Measurements from ENCODE around the gene MISP.
A peak's percentile ranks its signal among the peaks of the same experiment; 100 is the strongest.

Gene MISP

DNA sequence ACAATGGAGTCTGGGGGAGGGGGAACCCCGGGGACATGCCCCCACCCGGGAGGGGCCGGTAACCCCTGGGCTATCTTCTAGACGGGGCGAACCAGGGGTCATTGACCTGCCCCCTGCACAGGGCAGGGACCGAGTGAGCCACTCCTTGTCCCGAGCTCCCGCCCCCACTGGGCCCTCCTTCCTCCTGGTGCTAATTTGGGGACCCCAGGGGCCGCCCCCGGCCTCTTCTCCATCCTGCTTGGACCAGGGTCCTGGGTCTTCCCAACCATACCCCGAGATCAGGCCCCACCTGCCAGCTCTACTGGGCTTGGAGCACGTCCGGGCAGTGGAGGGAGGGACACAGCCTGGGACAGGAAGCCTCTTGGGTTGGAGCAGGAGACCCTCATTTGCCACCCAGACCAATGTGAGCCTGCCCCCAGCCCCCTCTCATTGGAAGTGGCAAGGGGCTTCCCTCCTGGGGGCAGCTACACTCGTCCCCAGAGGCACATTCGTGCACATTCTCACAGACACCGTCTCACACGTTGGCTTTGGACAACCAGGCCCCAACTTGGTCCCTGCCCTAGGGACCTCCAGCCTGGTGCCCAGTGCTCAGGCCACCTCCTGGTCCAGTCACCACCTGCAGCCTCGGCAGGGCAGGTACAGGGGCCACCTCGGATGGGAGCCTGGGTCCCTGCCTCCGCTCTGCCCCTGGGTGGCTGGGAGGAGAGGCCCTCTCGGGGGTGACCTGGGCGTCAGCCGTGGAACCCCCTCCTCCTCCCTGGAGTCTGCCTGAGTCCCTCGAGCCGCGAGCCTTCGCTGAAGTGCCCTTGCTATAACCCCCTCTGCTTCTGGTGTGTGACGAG lies 3.3 kb upstream of the MISP start:
- no peak for DNase-seq

DNA sequence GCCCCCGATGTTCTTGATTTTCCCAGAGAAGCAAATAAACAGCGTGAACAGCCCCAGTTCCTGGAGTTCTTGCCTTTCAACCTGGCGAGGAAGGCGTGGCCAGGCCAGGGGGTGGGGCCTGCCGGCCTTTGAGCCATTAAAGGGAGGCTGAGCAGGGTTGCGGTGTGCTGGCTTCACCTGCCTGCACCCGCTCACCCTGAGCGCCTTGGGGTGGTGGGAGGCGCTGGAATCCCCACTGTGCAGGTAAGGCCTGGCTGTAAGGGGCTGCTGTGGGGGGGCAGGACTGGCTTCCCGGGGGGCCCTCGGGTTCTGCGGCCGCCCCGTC lies 2.7 kb upstream of the MISP start:
- no peak for DNase-seq

DNA sequence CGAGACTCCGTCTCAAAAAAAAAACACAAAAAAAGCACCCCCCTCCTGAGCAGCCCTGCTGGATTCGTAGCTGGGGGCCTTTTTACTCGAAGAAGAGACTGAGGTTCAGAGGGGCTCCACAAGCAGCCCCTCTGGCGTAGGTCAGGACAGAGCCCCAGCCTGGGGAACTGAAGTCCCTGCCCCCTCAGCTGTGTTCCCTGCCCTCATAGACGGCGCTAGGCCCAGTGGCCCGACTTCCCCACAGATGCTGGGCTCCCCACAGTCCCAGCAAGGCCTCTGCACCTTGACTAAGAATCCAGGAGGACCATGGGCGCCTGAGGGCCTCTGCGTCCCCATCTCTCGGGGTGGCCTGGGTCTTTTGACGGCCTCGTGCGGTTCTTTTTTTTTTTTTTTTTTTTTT lies 1.1 kb upstream of the MISP start:
- no peak for DNase-seq

DNA sequence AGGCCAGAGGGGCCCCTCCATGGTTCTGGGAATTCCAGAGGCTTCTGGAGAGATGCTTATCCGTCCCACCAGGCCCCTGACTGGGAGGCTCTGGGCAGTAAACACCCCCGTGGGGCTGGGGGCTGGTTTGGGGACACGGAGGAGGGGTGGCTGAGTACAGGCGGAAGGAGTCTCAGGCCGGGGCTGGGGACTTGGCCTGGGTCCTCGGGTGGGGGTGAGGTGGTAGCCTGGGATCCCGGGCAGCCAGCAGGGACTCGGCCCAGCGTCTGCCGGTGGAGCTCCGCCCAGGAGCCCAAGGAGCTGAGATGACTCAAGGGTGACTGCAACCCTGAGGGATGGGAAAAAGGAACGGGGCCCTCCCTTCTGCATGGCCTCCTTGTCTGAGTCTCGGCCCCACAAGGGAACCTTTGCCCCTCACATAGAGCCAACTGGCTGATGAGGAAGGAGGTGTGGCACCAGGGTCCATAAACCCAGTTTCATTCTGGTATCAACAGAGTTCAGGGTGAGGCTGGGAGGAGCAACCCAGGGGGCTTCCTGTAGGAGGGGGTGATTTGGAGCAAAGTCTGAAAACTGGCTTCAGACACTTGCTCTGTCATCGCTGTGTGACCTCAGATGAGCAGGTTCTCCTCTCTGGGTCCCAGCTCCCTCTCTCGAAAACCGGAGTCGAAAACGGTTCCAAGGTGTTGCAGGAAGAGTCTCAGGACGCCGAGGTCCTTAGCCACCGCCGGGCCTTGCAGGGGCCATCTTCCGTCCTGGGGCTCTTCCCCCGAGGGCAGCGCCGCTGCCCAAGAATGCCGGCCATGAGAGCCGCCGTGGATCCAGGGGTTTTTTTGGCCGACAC lies 809 bp downstream of the MISP start:
- no peak for DNase-seq

DNA sequence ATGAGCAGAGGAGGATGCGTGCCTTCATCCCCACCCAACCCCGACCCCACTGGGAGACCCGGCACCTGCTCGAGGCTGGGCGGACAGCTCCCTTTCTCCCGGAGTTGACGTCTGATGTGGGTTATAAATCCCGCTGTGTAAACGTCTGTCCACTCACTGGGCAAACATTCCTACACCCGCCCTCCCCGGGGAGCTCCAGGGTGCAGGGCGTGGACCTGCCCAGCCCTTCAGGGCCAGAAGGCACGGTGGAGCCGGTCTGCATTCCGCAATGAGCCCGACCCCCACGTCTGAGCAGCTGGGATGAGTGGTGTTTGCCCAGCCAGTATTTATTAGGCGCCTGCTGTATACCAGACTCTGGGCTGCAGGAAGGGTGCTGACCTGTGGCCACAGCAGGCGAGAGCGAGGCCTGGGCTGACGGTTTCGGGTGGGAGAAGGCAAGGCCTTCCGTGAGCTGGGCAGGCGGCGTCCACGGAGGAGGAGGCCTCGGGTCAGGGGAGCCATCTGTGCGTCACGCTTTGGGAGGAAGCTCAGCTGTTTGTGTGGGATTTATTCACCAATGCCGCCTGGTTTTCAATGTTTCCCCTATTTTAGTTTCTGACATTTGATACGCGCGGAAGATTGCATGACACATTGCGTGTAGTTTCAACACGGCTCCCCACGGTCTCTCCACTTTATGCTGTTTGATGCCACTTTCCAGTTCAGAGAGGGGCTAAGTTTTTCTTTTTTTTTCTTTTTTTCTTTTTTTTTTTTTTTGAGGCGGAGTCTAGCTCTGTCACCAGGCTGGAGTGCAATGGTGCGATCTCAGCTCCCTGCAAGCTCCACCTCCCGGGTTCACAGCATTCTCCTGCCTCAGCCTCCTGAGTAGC lies 2.0 kb downstream of the MISP start:
- peak; percentile 49 for DNase-seq

DNA sequence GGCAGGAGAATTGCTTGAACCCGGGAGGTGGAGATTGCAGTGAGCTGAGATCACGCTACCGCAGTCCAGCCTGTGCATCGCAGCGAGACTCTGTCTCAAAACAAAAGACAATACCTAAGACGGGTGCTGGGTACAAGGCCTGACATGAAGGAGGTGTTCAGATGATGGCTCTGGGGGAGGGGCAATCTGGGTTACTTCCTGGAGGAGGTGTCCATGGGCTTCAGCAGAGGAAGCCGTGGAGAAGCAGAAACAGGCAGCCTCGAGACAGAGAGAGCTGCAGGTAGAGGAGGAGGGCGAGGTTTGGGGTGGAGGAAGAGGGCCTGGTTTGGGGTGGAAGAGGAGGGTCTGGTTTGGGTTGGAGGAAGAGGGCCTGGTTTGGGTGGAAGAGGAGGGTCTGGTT lies 3.6 kb downstream of the MISP start:
- no peak for DNase-seq

DNA sequence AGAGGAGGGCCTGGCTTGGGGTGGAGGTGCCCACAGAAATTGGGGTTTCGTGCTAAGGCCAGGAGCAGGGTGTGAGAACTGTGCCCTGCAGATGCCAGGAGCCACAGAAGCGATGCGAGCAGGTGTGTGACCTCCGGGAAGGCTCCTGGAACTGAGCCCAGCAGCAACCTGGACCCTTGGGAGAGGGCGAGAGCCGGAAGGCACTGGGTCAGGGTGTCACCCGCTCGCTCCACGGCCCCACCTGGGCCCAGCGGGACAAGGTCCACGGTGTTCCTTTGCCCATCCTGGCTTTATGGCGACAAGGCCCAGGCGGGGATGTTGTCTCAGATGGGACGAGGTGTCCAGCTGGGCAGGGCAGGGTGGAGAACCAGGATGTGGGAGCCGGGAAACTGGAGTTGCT lies 4.2 kb downstream of the MISP start:
- DNase-seq = no peak

DNA sequence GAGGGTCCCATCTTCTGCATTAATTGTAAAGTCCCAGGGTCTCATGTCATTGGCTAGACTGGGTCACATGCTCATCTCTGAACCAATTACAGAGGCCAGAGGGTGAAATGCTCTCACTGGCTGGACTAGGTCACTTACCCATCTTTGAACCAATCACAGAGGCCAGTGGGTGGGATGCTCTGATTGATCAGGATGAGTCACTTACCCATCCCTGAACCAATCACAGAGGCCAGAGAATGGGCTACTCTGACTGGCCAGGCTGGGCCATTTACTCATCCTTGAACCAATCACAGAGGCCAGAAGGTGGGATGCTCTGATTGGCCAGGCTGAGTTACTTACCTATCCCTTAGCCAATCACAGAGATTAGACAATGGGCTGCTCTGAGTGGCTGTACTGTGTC lies 5.3 kb downstream of the MISP start:
- DNase-seq = peak; percentile 57

DNA sequence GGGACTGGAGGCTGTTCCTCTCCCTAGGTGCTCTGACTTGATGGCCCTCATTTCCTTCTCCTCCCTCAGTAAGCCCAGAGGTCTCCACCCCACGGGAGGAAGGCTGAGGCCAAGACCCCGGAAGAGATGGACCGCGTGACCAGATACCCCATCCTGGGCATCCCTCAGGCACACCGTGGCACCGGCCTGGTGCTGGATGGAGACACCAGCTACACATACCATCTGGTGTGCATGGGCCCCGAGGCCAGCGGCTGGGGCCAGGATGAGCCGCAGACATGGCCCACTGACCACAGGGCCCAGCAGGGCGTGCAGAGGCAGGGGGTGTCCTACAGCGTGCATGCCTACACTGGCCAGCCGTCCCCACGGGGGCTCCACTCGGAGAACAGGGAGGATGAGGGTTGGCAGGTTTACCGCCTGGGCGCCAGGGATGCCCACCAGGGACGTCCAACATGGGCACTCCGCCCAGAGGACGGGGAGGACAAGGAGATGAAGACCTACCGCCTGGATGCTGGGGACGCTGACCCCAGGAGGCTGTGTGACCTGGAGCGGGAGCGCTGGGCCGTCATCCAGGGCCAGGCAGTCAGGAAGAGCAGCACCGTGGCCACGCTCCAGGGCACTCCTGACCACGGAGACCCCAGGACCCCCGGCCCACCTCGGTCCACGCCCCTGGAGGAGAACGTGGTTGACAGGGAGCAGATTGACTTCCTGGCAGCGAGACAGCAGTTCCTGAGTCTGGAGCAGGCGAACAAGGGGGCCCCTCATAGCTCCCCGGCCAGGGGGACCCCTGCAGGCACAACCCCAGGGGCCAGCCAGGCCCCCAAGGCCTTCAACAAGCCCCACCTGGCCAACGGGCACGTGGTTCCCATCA lies 6.1 kb downstream of the MISP start:
- no peak for DNase-seq

DNA sequence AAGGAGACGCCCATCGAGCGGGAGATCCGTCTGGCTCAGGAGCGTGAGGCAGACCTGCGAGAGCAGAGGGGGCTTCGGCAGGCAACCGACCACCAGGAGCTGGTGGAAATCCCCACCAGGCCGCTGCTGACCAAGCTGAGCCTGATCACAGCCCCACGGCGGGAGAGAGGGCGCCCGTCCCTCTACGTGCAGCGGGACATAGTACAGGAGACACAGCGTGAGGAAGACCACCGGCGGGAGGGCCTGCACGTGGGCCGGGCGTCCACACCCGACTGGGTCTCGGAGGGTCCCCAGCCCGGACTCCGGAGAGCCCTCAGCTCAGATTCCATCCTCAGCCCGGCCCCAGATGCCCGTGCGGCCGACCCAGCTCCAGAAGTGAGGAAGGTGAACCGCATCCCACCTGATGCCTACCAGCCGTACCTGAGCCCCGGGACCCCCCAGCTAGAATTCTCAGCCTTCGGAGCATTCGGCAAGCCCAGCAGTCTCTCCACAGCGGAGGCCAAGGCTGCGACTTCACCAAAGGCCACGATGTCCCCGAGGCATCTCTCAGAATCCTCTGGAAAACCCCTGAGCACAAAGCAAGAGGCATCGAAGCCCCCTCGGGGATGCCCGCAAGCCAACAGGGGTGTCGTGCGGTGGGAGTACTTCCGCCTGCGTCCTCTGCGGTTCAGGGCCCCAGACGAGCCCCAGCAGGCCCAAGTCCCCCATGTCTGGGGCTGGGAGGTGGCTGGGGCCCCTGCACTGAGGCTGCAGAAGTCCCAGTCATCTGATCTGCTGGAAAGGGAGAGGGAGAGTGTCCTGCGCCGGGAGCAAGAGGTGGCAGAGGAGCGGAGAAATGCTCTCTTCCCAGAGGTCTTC lies 7.1 kb downstream of the MISP start:
- no peak for DNase-seq

DNA sequence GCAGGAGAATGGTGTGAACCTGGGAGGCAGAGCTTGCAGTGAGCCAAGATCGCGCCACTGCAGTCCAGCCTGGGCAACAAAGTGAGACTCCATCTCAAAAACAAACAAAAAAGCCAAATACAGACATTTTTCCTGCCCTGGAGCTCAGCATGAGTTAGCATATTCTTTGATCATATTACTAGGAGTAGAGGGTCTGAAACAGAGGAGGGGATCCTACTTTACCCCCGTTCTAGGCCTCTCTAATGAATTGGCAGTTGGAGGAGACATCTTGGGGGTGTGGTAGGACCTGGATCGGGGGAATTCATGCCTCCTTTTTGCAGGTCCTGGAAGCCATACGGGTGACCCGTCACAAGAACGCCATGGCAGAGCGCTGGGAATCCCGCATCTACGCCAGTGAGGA lies 12.3 kb downstream of the MISP start:
- no peak for DNase-seq

DNA sequence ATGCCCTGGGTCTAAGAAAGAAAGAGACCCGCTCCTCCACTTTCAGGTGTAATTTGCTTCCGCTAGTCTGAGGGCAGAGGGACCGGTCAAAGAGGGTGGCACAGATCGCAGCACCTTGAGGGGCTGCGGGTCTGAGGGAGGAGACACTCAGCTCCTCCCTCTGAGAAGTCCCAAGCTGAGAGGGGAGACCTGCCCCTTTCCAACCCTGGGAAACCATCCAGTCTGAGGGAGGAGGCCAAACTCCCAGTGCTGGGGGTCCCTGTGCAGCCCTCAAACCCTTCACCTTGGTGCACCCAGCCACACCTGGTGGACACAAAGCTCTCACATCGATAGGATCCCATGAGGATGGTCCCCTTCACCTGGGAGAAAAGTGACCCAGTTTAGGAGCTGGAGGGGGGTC lies 13.0 kb downstream of the MISP start:
- DNase-seq = no peak

DNA sequence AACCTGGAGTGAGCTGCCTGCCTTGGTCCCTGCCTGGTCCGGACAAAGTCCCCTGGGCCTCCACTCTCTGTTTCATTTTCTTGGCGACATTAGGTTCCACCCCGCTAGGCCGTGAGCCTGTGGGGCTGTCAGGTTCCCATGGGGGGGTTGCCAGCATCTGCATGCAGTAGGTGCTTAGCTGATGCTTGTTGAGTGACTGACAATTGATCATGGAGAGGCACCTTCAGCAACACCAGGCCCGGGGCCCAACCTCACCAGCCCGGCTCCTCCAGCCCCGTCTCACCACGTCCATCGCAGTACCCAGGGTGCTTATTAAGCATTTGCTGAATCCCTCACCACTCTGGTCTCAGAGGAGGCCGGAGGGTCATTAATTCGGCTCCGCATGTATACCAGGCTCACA lies 13.4 kb downstream of the MISP start:
- no peak for DNase-seq

DNA sequence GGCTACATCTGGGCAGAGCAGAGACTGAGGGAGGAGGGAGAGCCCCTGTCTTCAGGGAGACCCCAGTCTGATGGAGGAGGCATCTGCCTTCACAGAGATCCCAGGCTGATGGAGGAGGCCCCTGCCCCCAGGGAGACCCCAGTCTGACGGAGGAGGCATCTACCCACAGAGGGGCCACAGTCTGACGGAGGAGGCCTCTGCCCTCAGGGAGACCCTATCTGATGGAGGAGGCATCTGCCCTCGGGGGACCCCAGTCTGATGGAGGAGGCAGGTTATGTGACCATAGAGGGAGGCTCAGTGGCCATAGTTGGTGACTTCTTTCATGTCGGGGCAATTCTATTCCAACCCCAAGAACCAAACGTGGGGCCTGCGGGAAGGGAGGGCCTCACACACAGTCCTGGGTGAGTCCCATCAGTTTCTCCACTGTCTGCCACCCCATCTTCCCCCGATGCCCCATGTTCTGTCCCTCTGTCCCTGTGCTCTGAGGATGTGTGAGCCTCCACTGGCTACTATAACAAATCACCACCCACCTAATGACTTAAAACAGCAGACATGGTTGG lies 14.3 kb downstream of the MISP start:
- no peak for DNase-seq

DNA sequence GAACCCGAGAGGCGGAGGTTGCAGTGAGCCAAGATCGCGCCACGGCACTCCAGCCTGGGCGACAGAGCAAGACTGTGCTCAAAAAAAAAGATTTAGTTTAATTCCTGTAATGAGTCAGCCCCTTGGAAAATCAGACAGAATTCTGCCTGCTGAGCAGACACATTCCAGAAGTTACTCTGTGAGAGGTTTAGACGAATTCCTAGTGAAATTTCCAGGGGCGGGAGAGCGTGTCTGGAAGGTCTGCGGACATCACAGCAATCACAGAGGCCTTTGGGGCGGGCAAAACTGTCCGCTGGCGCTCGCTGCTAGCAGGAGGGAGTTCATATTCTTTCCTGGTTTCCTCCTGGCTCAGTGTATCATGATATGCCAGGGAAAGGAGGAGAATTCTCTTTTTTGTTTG lies 17.5 kb downstream of the MISP start:
- no peak for DNase-seq

DNA sequence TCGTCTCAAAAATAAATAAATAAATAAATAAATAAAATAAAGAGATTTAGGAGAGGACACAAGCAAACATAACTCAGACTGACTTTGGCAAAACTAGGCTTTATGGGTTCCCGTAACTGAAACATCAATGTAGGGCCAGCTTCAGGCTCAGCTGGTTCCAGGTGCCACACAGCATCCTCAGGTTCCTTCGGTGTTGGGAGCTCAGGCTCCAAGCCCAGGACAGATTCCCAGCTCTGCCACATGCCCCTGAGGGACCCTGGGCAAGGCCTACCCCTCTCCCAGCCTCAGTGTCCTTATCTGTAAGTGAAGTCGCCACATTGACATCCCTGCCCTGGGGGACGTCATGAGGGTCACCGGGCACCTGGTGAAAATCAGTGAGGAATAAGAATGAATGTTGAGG lies 18.7 kb downstream of the MISP start:
- DNase-seq = no peak

DNA sequence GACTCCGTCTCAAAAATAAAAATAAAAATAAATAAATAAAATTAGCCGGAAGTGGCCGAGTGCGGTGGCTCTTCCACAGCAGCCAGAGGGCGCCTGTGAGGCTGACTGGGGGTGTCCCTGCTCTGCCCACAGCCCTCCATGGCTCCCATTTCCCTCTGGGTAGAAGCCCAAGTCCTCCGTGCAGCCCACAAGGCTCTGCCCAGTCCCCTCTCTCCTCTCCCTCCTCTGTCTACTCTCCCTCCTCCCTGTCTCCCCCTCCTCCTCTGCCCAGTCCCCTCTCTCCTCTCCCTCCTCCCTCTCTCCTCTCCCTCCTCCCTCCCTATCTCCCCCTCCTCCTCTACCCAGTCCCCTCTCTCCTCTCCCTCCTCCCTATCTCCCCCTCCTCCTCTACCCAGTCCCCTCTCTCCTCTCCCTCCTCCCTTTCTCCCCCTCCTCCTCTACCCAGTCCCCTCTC lies 20.4 kb downstream of the MISP start:
- peak; percentile 89 for DNase-seq

DNA sequence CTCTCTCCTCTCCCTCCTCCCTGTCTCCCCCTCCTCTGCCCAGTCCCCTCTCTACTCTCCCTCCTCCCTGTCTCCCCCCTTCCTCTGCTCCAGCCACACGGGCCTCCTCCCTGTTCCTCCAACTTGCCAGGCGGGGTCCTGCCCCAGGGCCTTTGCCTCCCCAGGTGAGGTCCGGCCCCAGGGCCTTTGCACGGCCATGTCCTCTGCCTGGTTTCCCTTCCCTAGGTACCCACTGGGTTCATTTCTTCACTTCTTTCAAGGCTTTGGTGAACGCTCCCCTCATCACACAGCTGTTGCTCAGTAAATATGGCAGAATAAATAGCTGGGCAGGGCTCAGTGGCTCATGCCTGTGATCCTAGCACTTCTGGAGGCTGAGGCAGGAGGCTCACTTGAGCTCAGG lies 21.2 kb downstream of the MISP start:
- no peak for DNase-seq

DNA sequence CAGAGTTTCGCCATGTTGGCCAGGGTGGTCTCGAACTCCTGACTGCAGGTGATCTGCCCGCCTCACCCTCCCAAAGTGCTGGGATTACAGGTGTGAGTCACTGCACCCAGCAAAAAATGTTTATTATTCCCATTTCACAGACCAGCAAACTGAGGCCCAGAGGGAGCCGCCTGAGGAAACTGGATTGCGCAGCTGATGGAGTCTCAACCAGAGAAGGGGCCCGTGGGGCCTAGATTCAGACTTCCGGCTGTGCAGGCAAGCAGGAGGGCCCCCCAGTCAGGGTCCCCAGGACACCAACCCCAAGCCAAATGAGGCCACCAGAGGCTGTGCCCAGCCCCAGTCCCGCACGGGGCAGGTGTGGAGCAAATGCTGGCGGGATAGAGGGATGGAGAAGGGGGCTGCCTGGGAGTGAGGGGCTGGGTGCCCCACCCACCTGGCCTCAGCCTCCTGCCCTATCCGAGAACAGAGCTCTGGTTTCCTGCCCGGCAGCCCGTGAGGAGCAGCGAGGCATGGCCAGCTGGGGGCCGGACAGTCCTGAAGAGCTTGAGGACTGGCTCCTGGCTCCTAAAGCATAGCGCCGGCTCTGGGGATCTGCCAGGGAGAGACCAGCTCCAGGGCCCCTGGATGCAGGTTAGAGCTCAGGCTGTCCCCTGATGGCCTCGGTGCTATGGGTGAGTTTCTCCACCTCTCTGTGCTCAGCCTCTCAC lies 22.0 kb downstream of the MISP start:
- no peak for DNase-seq

DNA sequence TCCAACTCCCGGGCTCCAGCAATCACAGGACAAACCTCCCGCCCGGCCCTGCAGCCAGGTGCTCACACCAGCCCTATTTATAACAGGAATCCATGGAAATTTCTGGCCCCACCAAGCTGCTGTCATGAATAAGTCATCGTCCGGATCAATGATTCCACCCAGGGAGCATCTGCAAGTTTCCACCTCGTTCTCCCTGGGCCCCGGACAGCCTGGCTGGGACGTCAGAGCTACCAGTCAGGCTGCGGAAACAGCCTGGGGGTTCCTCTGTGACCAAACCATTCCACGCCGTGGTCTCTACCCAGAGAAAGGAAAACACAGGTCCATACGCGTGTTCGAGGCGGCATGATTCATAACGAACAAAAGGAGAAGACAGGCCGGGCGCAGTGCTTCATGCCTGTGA lies 25.6 kb downstream of the MISP start:
- DNase-seq = no peak
